Ectodermal cell (in vitro differentiated cells): ENCODE data around the gene NPHS1. TPM values are rescaled to one million over a fixed set of nuclear protein-coding genes. Genes with fewer than 3 reads are reported as not detected.

ENCODE experiments used
- H3K27ac ChIP-seq: 2 replicates; pipeline ENCODE4 v1.7.0; 2013; ENCODE audit warnings: mild to moderate bottlenecking, low read depth, low read length; ENCODE audit not compliant: insufficient read depth, poor library complexity, severe bottlenecking
- H3K27me3 ChIP-seq: 2 replicates; pipeline ENCODE4 v1.7.0; 2013; ENCODE audit warnings: mild to moderate bottlenecking, low read length; ENCODE audit not compliant: insufficient read depth, control insufficient read depth, poor library complexity, severe bottlenecking
- H3K36me3 ChIP-seq: one replicate; pipeline ENCODE4 v1.7.0; 2013; ENCODE audit warnings: low read length; ENCODE audit not compliant: control insufficient read depth, insufficient read depth
- H3K4me1 ChIP-seq: one replicate; pipeline ENCODE4 v1.7.0; 2013; ENCODE audit warnings: low read length; ENCODE audit not compliant: control insufficient read depth, insufficient read depth
- H3K4me3 ChIP-seq: 2 replicates; pipeline ENCODE4 v1.7.0; 2013; ENCODE audit warnings: low read depth, low read length, control low read depth; ENCODE audit not compliant: insufficient read depth
- H3K9me3 ChIP-seq: 2 replicates; pipeline ENCODE4 v1.7.0; 2013; ENCODE audit warnings: mild to moderate bottlenecking, low read length, moderate library complexity; ENCODE audit not compliant: control insufficient read depth
- WGBS, 2 experiments: methylation state at CpG; one replicate each; pipeline ENCODE4 v1.1.7; 2013; ENCODE audit warnings: missing lambda C conversion rate in 2 of 2; 5-methylcytosine and 5-hydroxymethylcytosine counted together
- polyA plus RNA-seq, 4 experiments: library from polyadenylated mRNA; stranded (reverse); fragments of 50-300 nt; gene quantifications; one replicate each; pipeline ENCODE4 v1.2.3, GENCODE V29; 2013

NPHS1 gene, protein sequence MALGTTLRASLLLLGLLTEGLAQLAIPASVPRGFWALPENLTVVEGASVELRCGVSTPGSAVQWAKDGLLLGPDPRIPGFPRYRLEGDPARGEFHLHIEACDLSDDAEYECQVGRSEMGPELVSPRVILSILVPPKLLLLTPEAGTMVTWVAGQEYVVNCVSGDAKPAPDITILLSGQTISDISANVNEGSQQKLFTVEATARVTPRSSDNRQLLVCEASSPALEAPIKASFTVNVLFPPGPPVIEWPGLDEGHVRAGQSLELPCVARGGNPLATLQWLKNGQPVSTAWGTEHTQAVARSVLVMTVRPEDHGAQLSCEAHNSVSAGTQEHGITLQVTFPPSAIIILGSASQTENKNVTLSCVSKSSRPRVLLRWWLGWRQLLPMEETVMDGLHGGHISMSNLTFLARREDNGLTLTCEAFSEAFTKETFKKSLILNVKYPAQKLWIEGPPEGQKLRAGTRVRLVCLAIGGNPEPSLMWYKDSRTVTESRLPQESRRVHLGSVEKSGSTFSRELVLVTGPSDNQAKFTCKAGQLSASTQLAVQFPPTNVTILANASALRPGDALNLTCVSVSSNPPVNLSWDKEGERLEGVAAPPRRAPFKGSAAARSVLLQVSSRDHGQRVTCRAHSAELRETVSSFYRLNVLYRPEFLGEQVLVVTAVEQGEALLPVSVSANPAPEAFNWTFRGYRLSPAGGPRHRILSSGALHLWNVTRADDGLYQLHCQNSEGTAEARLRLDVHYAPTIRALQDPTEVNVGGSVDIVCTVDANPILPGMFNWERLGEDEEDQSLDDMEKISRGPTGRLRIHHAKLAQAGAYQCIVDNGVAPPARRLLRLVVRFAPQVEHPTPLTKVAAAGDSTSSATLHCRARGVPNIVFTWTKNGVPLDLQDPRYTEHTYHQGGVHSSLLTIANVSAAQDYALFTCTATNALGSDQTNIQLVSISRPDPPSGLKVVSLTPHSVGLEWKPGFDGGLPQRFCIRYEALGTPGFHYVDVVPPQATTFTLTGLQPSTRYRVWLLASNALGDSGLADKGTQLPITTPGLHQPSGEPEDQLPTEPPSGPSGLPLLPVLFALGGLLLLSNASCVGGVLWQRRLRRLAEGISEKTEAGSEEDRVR (N-terminal part only)
- 0.83 TPM for polyA plus RNA-seq (2013, experiment 1 of 4)
- 1.2 TPM for polyA plus RNA-seq (2013, experiment 2 of 4)
- polyA plus RNA-seq (2013, experiment 3 of 4), result 1.4 TPM
- 1.3 TPM for polyA plus RNA-seq (2013, experiment 4 of 4)

DNA sequence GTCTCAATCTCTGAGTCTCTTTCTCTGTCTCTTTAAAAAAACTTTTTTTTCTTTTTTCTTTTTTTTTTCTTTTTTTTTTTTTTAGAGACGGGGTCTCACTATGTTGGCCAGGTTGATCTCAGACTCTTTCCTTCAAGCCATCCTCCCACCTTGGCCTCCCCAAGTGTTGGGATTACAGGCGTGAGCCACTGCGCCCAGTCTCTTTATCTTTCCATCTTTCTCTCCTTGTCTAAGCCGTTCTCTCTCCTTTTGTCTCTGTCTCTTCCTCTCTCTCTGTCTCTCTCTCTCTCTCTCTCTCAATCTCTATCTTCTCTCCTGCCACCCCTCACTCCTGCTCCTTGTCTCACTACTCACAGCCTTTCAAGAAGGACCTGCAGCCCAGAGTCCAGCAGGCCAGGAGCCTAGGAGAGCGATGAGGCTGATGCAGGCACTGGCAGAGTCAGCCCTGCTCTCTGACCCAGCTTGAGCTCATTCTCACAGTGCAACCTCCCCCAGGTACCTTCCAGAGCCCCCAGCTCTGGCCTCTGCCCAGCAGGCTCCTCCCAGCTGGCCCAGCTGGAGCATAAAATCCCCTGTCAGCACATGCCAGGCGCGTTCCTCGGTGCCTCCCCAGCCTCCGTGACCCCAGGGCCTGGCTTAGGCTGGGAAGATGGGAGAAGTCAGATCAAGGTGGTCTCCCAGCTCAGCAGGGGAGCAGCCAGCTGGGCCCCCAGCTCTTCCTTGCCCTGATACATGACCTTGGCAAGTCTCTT lies at the start of gene NPHS1:
NPHS1 (minus strand) TSS at position 476 of the 752 bp plus-strand sequence. CDS start 667 bp downstream, outside the sequence.
- WGBS, 2 experiments, result 76 to 78% methylated on average over 9 of the region's 9 CpGs

DNA sequence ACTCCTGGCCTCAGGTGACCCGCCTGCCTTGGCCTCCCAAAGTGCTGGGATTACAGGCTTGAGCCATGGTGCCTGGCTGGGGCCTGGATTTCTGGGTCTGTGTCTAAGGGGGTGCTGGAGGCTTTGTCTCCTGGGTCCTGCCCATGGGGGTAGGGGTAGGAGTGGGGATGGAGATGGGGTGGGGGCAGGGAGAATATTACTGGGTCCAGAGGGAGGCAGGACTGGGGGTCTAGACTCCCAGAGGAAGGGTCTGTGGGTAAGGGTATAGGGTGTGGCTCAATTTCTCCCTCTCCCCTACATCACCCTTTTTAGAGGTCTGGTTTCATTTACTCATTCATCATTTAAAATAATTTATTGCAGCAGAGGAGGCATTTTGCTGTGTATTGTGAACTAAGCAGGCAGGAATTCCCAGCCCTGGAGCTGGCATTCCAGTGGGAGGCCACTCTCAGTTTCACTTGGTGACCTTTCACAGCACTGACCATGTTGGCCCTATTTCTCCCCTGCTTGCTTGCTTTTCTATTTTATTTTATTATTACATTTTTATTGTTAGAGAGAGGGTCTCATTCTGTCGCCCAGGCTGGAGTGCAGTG lies 48.8 kb upstream of the NPHS1 start:
- Histone ChIP-seq H3K27me3 (peaks cover 29% of the 10 kb centered on the region), H3K4me3 (peak overlapping the region; percentile 87), H3K27ac (no peak overlapping the region), H3K9me3 (no peaks in the 10 kb centered on the region), H3K4me1 (peaks cover 4% of the 10 kb centered on the region), H3K36me3 (peaks cover 4% of the 10 kb centered on the region)
- WGBS, 2 experiments, result 78 to 79% methylated on average over 2 of the region's 2 CpGs

More for the DNA sequence above, at the start of gene NPHS1:
- no peaks in the 10 kb centered on the region for H3K9me3 ChIP-seq
- no peak within 1 kb of the TSS for H3K27ac ChIP-seq
- H3K4me1 ChIP-seq, result peaks cover 20% of the 10 kb centered on the region
- no peaks in the 10 kb centered on the region for H3K36me3 ChIP-seq
- peaks cover 59% of the 10 kb centered on the region for H3K27me3 ChIP-seq
- no peak within 1 kb of the TSS for H3K4me3 ChIP-seq

DNA sequence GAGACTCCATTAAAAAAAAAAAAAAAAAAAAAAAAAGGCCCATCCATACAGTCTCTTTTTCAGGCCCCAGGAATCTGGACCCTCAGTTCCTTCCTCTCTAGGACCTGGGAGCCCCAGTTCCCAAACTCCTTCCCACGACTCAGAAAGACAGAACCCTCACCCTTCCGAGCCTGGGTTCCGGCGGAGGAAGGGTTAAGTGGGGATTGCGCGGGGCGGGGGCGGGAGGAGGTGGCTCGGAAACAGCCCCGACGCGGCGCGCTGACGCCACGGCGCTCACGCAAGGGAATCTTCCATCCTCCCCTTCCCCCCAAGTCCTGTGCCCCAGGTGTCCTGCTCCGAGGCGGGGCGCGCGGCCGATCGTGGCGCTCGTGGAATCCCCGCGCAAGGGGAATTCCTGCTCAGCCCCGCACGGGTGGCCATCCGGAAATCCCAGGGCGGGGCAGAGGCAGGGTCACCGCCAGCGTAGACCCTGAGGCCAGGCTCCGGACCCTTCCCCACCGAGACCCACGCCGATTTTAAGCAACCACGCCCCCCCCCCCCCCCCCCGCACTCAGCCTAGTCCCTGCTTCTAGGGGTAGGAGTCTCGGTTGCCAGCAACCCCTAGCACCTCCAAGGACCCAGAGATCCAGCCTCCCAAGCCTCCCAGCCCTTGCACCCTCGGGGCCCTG lies 47.4 kb upstream of the NPHS1 start:
- 0% methylated on average over 40 to 42 of the region's 43 CpGs for WGBS, 2 experiments
- no peak overlapping the region for H3K27ac ChIP-seq
- peaks cover 4% of the 10 kb centered on the region for H3K4me1 ChIP-seq
- H3K4me3 ChIP-seq, result peak overlapping the region; percentile 87
- peaks cover 29% of the 10 kb centered on the region for H3K27me3 ChIP-seq
- H3K36me3 ChIP-seq, result peaks cover 4% of the 10 kb centered on the region
- H3K9me3 ChIP-seq, result no peaks in the 10 kb centered on the region

DNA sequence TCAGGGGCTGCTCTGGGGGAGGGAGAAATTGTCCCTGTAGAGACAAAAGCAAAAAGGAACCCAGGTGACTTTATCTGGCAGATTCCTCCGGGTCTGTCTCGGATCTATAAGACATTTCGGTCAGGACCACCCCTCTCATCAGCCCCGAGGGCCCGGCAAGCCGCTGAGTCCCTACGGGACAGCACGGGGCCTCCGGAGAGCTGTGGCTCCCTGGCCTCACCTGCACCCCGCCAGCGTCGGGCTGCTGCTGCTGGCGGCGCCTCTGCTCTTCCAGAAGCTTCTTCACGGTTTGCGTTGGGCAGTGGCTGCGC lies 46.1 kb upstream of the NPHS1 start:
- H3K36me3 ChIP-seq, result peaks cover 4% of the 10 kb centered on the region

DNA sequence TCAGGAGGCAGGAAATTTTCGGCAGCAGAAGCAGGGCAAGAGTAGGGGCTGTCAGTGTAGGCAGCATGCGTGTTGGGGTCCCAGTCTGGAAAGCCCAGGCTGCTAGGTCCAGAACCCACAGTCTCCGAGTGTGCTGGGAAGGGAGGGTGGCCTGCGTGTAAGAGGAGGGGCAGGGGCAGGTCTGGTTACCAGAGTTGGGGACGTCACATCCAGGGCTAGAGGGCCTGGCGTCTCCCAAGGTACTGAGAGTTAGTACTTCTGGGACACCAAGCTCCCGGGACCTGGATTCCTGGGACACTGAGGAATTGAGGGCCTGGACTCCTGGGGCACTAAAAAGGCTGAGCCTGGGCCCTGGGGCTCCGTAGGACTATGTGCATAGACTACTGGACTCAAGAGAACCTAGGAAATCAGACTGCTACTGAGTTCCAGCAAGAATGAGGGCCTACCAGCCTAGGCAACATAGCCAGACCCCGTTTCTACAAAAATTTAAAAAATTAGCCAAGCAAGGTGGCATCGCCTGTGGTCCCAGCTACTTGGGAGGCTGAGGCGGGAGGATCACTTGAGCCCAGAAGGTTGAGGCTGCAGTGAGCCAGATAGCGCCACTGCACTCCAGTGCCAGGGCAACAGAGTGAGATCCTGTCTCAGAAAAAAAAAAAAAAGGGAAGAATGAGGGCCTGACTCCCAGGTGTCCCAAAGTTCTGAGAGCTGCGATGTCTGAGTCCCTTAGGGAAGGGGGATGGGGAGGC lies 45.6 kb upstream of the NPHS1 start:
- Histone ChIP-seq H3K9me3 (no peaks in the 10 kb centered on the region), H3K27ac (no peak overlapping the region), H3K27me3 (peaks cover 28% of the 10 kb centered on the region), H3K36me3 (peaks cover 4% of the 10 kb centered on the region), H3K4me1 (peaks cover 4% of the 10 kb centered on the region), H3K4me3 (no peak overlapping the region)
- 93 to 94% methylated on average over 13 of the region's 13 CpGs for WGBS, 2 experiments

More for the DNA sequence above, 46.1 kb upstream of the NPHS1 start:
- 35 to 37% methylated on average over 17 of the region's 17 CpGs for WGBS, 2 experiments
- Histone ChIP-seq H3K27ac (no peak overlapping the region), H3K4me3 (peak overlapping the region; percentile 87), H3K27me3 (peaks cover 29% of the 10 kb centered on the region), H3K4me1 (peaks cover 4% of the 10 kb centered on the region), H3K9me3 (no peaks in the 10 kb centered on the region)

DNA sequence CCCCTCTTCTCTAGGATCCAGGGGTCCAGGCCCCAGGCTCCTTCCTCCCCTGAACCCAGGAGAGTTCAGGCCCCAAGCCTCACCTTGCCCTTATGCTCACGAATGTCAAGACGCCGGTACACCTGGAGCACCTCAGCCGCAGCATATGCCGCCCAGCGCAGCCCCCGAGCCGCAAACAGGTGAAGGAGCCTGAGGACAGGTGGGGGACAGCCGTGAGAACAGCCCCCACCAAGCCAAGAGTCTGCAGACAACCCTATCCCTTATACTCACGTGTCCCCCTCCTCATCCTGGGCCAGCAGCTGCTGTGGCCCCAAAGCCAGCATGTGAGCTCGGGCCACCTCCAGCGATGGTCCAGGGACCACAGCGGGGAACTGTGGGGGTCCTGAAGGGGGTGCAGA lies 44.3 kb upstream of the NPHS1 start:
- no peak overlapping the region for H3K27ac ChIP-seq
- H3K36me3 ChIP-seq, result peaks cover 4% of the 10 kb centered on the region
- H3K27me3 ChIP-seq, result peaks cover 16% of the 10 kb centered on the region
- WGBS, 2 experiments, result 93 to 96% methylated on average over 13 of the region's 13 CpGs
- no peaks in the 10 kb centered on the region for H3K9me3 ChIP-seq
- H3K4me3 ChIP-seq, result no peak overlapping the region
- peaks cover 4% of the 10 kb centered on the region for H3K4me1 ChIP-seq

DNA sequence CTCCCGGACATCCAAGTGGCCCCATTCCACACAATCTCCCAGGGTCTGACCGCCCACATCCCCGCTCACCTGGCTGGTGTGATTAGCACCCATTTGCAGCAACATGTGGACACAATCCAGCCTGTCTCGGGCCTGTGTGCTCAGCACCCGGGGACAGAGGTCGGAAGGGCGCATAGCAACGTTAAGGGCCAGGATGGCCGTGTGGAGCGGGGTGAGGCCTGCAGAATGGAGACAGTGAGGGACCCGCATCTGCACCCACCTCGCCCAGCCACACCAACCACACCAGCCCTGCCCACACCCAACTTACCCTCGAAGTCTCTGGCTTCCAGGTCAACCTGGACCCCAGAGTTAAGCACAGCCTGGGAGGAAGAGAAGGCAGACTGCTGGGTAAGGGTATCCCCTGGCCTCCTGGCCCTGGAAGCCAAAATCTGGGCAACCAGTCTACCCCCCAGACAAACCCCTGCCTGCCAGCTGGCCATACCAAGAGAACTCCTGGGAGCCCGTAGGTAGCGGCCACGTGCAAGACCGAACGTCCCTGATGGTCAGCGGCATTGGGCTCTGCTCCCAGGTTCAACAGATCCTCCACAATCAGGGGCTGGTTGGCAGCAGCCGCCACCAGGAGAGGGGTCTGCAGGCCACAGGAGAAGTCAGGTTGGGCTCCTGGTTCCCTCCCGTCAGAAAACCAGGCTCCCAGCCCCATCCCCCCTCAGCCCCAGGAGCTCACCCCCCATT lies 43.8 kb upstream of the NPHS1 start:
- no peak overlapping the region for H3K27ac ChIP-seq
- no peaks in the 10 kb centered on the region for H3K9me3 ChIP-seq
- H3K36me3 ChIP-seq, result peaks cover 4% of the 10 kb centered on the region
- no peak overlapping the region for H3K4me3 ChIP-seq
- peaks cover 10% of the 10 kb centered on the region for H3K27me3 ChIP-seq
- peaks cover 4% of the 10 kb centered on the region for H3K4me1 ChIP-seq
- 96% methylated on average over 21 of the region's 21 CpGs for WGBS, 2 experiments

DNA sequence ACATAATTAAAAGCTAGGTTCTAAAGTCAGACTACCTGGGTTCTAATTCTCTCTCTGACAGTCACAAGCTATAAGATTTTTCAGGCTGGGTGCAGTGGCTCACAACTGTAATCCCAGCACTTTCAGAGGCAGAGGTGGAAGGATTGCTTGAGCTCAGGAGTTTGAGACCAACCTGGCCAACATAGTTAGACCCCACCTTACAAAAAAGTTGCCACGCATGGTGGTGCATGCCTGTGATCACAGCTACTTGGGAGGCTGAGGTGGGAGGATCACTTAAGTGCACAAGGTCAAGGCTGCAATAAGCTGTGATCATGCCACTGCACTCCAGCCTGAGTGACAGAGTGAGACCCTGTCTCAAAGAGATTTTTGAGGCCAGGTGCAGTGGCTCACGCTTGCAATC lies 42.0 kb upstream of the NPHS1 start:
- 93 to 99% methylated on average over 2 of the region's 2 CpGs for whole genome bisulfite sequencing, 2 experiments
- peaks cover 11% of the 10 kb centered on the region for H3K36me3 ChIP-seq

More for the DNA sequence above, 42.0 kb upstream of the NPHS1 start:
- no peak overlapping the region for H3K27ac ChIP-seq
- H3K9me3 ChIP-seq, result no peaks in the 10 kb centered on the region
- H3K27me3 ChIP-seq, result peaks cover 8% of the 10 kb centered on the region
- H3K4me1 ChIP-seq, result peaks cover 4% of the 10 kb centered on the region
- no peak overlapping the region for H3K4me3 ChIP-seq
